ENCODE measurements around the gene ANKRD52. TPM values are rescaled to one million over a fixed set of nuclear protein-coding genes. Genes with fewer than 3 reads are reported as not detected.
"Not testable (repeated sequence)": the region's sequence is repeated elsewhere in the genome, so short reads cannot be mapped to it uniquely, and the experiment has no call there.

The ANKRD52 gene
- total RNA-seq, 4 donors from 2014 or later = 20.3 to 33.6 (median 24.6) TPM

GRCh38 chr12:56197921-56198635 is 60.1 kb downstream of the ANKRD52 start:
- TF ChIP-seq POLR2A (IDR thresholded peaks at IDR 0.05) = no peak
- no peak for TF ChIP-seq CTCF (IDR thresholded peaks at IDR 0.05)
- no peak for TF ChIP-seq EP300 (IDR thresholded peaks at IDR 0.05)
- TF ChIP-seq POLR2AphosphoS5 (IDR thresholded peaks at IDR 0.05) = no peak
- no peak for DNase-seq (ENCODE audit: low spot score in 2 of 2)
- no peaks in the 10 kb centered on the region for H3K27me3 ChIP-seq
- 85% methylated on average over 9 of the region's 9 CpGs for WGBS
- peaks cover 3% of the 10 kb centered on the region for H3K4me1 ChIP-seq
- H3K27ac ChIP-seq = no peak overlapping the region
- no peak overlapping the region for H3K4me3 ChIP-seq
- H3K9me3 ChIP-seq = no peaks in the 10 kb centered on the region
- no peaks in the 10 kb centered on the region for H3K36me3 ChIP-seq

- DNase-seq (ENCODE audit: low spot score in 2 of 2); H3K4me3 ChIP-seq; H3K36me3 ChIP-seq; H3K27me3 ChIP-seq; H3K27ac ChIP-seq; H3K9me3 ChIP-seq; H3K4me1 ChIP-seq: not testable (repeated sequence)
- WGBS = 73% methylated on average over 11 of the region's 11 CpGs
These were observed 61.2 kb downstream of the ANKRD52 start for GRCh38 chr12:56196818-56197550.

DNA sequence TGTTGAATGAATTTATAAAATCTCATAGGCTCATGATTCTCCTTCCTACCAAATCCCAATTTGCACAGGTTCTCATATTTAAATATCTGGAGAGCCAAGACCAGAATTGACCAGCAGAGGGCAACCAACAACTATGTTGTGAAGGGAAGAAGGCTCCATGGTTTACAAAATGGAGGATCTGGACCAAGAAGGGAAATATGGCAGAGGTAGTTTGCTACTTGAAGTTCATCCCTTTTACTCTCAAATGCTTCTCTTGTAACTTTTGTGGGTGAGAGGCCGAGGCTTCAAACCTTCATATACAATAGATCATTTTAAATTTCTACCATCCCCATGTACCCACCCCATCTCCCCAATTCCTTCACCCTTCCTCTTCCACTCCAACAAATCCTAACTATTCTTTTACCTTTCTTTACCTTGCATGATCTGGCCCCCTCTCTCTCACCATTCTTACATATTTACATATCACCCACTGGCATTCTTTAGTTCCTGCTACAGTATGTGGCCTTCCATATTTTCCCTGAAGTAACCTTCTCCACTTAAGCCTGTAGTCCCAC is 65.1 kb downstream of the ANKRD52 start:
- Histone ChIP-seq H3K4me1 (peaks cover 13% of the 10 kb centered on the region), H3K36me3 (no peaks in the 10 kb centered on the region), H3K27ac (no peak overlapping the region), H3K4me3 (no peak overlapping the region), H3K27me3 (no peaks in the 10 kb centered on the region), H3K9me3 (no peaks in the 10 kb centered on the region)
- TF ChIP-seq CTCF (IDR thresholded peaks at IDR 0.05) = peak; percentile 68 to 87
- no peak for TF ChIP-seq POLR2AphosphoS5 (IDR thresholded peaks at IDR 0.05)
- peak in 1 of 2 donors; percentile 84 for DNase-seq (ENCODE audit: low spot score in 2 of 2)
- 59% methylated on average over 1 of the region's 1 CpG for WGBS

GRCh38 chr12:56192582-56192981 is 65.6 kb downstream of the ANKRD52 start:
- Histone ChIP-seq H3K36me3 (no peaks in the 10 kb centered on the region), H3K9me3 (no peaks in the 10 kb centered on the region), H3K4me3 (no peak overlapping the region), H3K27me3 (no peaks in the 10 kb centered on the region), H3K27ac (no peak overlapping the region), H3K4me1 (peaks cover 18% of the 10 kb centered on the region)
- no peak for DNase-seq (ENCODE audit: low spot score in 2 of 2)
- TF ChIP-seq POLR2AphosphoS5 (IDR thresholded peaks at IDR 0.05) (no peak), POLR2A (IDR thresholded peaks at IDR 0.05) (no peak), EP300 (IDR thresholded peaks at IDR 0.05) (no peak), CTCF (IDR thresholded peaks at IDR 0.05) (no peak)

DNA sequence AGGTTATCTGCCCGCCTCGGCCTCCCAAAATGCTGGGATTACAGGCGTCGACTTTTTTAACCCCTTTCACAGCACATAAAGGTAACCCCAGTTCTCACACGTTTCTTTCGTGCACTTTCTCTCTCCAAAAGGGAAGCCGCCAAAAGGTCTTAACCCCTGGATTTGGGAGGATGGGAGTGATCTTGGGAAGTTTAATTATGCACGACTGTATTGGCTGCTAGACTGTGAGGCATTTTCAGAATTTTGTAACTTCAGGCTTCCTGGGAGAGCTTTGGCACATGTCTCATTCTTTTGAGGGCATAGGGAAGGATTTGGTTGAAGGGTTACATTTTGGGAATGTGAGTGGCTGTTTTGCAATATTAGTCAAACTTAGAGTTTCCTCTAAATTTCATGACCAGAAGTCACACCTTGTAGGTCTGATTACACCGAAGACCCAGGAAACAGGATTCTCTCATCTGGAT is 67.5 kb downstream of the ANKRD52 start:
- WGBS = 20% methylated on average over 9 of the region's 9 CpGs
- no peak for TF ChIP-seq POLR2AphosphoS5 (IDR thresholded peaks at IDR 0.05)
- TF ChIP-seq POLR2A (IDR thresholded peaks at IDR 0.05) = no peak
- no peak for TF ChIP-seq CTCF (IDR thresholded peaks at IDR 0.05)
- TF ChIP-seq EP300 (IDR thresholded peaks at IDR 0.05) = no peak
- peak overlapping the region; percentile 88 for H3K4me3 ChIP-seq

More for the DNA sequence above, 67.5 kb downstream of the ANKRD52 start:
- Histone ChIP-seq H3K27me3 (no peaks in the 10 kb centered on the region), H3K9me3 (no peaks in the 10 kb centered on the region), H3K27ac (peak overlapping the region; percentile 91), H3K36me3 (peaks cover 11% of the 10 kb centered on the region), H3K4me1 (peaks cover 29% of the 10 kb centered on the region)
- DNase-seq (ENCODE audit: low spot score in 2 of 2) = no peak

Data from suprapubic skin (tissue), 4 donors.